ENCODE measurements around the gene MAGI1. TPM values are rescaled to one million over a fixed set of nuclear protein-coding genes. Genes with fewer than 3 reads are reported as not detected.

MAGI1 gene
- total and polyA plus RNA-seq, 2 donors (not counting 1 experiment from before 2014, with no cell fraction given): 0.10 to 0.22 TPM

DNA sequence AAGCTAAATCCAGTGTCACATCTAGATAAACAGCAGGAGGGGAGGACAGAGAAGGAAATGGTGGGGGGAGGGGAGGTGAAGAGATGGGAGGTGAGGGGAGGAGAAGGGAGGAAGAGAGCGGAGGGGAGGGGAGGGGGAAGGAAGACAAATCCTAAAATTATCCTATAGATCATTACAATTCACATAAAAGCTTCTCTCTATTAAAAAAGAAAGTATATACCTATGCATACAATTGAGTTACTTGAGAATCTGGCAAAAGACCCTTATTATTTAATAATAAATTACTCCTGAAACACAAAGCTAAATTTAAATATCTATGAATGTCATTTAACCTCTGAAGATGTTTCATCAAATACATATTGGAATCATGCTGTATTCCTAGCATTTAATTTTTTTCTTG, 303.9 kb downstream of the MAGI1 start:
- intact Hi-C loops (cut with micrococcal nuclease): no loop called here
- WGBS (ENCODE audit: insufficient coverage): no CpG with 5 or more reads among the region's 1 CpG

DNA sequence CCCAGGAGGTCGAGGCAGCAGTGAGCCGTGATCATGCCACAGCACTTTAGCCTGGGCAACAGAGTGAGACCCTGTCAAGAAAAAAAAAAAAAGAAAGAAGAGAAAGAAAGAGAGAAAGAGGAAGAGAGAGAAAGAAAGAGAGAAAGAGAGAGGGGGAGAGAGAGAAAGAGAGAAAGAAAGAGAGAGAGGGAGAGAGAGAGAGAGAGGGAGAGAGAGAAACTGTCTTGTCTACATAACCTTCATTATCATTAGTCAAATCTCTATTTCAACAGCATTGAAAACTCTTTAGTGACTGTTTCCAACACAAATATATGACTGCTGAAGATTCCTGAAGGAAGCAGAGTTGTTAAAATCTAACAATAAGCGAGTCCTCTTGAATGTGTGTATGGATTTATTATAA, 304.3 kb downstream of the MAGI1 start:
- Histone ChIP-seq H3K4me3 (ENCODE audit: control extremely low read depth in 1 of 5, extremely low read depth in 1 of 5, insufficient read depth in 1 of 5, low read depth in 2 of 5, low read length in 4 of 5) (no peak overlapping the region), H3K9ac (ENCODE audit: low read length) (no peak overlapping the region), H3K27ac (ENCODE audit: low read length in 2 of 2) (no peak overlapping the region), H3K4me1 (ENCODE audit: control insufficient read depth in 2 of 2, insufficient read depth in 2 of 2, low read length in 2 of 2) (no peaks in the 10 kb centered on the region), H3K9me3 (ENCODE audit: control extremely low read depth in 1 of 3, control insufficient read depth in 2 of 3, insufficient read depth in 1 of 3, low read length in 2 of 3) (peaks cover 0 to 1% (median 0%) of the 10 kb centered on the region in 3 donors), H3K4me2 (replicated peaks; ENCODE audit: low read depth, low read length, poor library complexity, severe bottlenecking) (no peak overlapping the region), H3K79me2 (ENCODE audit: control insufficient read depth, insufficient read depth, low read length) (no peaks in the 10 kb centered on the region), H2AFZ (ENCODE audit: insufficient read depth, low read depth, low read length, poor library complexity, severe bottlenecking) (no peak overlapping the region), H3K36me3 (replicated peaks in 1 of 2; ENCODE audit: control extremely low read depth in 1 of 2, control insufficient read depth in 1 of 2, extremely low read depth in 1 of 2, insufficient read depth in 2 of 2, low read length in 1 of 2) (no peaks in the 10 kb centered on the region), H3K27me3 (replicated peaks in 1 of 4; ENCODE audit: control extremely low read depth in 1 of 4, control insufficient read depth in 3 of 4, insufficient read depth in 4 of 4, low read length in 3 of 4) (no peaks in the 10 kb centered on the region), H4K20me1 (ENCODE audit: control insufficient read depth, insufficient read depth, low read length, poor library complexity, severe bottlenecking) (no peaks in the 10 kb centered on the region)
- Mint-ChIP-seq H3K4me1 (no peaks in the 10 kb centered on the region), H3K4me3 (no peak overlapping the region), H3K9me3 (ENCODE audit: insufficient read depth) (no peaks in the 10 kb centered on the region), H3K27me3 (no peaks in the 10 kb centered on the region), H3K27ac (no peak overlapping the region)
- ATAC-seq (ENCODE audit: low read depth) (no peak), DNase-seq (no peak)
- CTCF ChIA-PET: interaction anchor here (0.6 kb wide), 1 partner anchor 1185 kb away, joined by 3 read pairs; no protein-coding TSS in a partner anchor
- intact Hi-C loops (cut with micrococcal nuclease): no loop called here
- WGBS (ENCODE audit: insufficient coverage): 83% methylated on average over 2 of the region's 3 CpGs
- no peak for TF ChIP-seq EZH2 (IDR thresholded peaks at IDR 0.05; ENCODE audit: borderline replicate concordance, insufficient read depth, low read depth, low read length, poor library complexity, severe bottlenecking)
- TF ChIP-seq, protein P1, sequence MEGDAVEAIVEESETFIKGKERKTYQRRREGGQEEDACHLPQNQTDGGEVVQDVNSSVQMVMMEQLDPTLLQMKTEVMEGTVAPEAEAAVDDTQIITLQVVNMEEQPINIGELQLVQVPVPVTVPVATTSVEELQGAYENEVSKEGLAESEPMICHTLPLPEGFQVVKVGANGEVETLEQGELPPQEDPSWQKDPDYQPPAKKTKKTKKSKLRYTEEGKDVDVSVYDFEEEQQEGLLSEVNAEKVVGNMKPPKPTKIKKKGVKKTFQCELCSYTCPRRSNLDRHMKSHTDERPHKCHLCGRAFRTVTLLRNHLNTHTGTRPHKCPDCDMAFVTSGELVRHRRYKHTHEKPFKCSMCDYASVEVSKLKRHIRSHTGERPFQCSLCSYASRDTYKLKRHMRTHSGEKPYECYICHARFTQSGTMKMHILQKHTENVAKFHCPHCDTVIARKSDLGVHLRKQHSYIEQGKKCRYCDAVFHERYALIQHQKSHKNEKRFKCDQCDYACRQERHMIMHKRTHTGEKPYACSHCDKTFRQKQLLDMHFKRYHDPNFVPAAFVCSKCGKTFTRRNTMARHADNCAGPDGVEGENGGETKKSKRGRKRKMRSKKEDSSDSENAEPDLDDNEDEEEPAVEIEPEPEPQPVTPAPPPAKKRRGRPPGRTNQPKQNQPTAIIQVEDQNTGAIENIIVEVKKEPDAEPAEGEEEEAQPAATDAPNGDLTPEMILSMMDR (IDR thresholded peaks at IDR 0.05): no peak
- POLR2A ChIA-PET: no interaction called here

More for the DNA sequence above, 303.9 kb downstream of the MAGI1 start:
- Mint-ChIP-seq H3K4me1 (no peaks in the 10 kb centered on the region), H3K9me3 (ENCODE audit: insufficient read depth) (no peaks in the 10 kb centered on the region), H3K4me3 (no peak overlapping the region), H3K27ac (no peak overlapping the region), H3K27me3 (no peaks in the 10 kb centered on the region)
- Histone ChIP-seq H3K4me3 (ENCODE audit: control extremely low read depth in 1 of 5, extremely low read depth in 1 of 5, insufficient read depth in 1 of 5, low read depth in 2 of 5, low read length in 4 of 5) (no peak overlapping the region), H3K4me2 (replicated peaks; ENCODE audit: low read depth, low read length, poor library complexity, severe bottlenecking) (no peak overlapping the region), H3K9me3 (ENCODE audit: control extremely low read depth in 1 of 3, control insufficient read depth in 2 of 3, insufficient read depth in 1 of 3, low read length in 2 of 3) (peaks cover 0 to 1% (median 0%) of the 10 kb centered on the region in 3 donors), H3K27me3 (replicated peaks in 1 of 4; ENCODE audit: control extremely low read depth in 1 of 4, control insufficient read depth in 3 of 4, insufficient read depth in 4 of 4, low read length in 3 of 4) (no peaks in the 10 kb centered on the region), H2AFZ (ENCODE audit: insufficient read depth, low read depth, low read length, poor library complexity, severe bottlenecking) (no peak overlapping the region), H3K36me3 (replicated peaks in 1 of 2; ENCODE audit: control extremely low read depth in 1 of 2, control insufficient read depth in 1 of 2, extremely low read depth in 1 of 2, insufficient read depth in 2 of 2, low read length in 1 of 2) (no peaks in the 10 kb centered on the region), H4K20me1 (ENCODE audit: control insufficient read depth, insufficient read depth, low read length, poor library complexity, severe bottlenecking) (no peaks in the 10 kb centered on the region), H3K79me2 (ENCODE audit: control insufficient read depth, insufficient read depth, low read length) (no peaks in the 10 kb centered on the region), H3K9ac (ENCODE audit: low read length) (no peak overlapping the region), H3K27ac (ENCODE audit: low read length in 2 of 2) (no peak overlapping the region), H3K4me1 (ENCODE audit: control insufficient read depth in 2 of 2, insufficient read depth in 2 of 2, low read length in 2 of 2) (no peaks in the 10 kb centered on the region)
- ATAC-seq (ENCODE audit: low read depth) (no peak), DNase-seq (no peak)
- ChIA-PET CTCF (interaction anchor here (0.6 kb wide), 1 partner anchor 1186 kb away, joined by 3 read pairs; no protein-coding TSS in a partner anchor), POLR2A (no interaction called here)
- no peak for TF ChIP-seq EZH2 (IDR thresholded peaks at IDR 0.05; ENCODE audit: borderline replicate concordance, insufficient read depth, low read depth, low read length, poor library complexity, severe bottlenecking)
- TF ChIP-seq, protein P1 (IDR thresholded peaks at IDR 0.05): no peak
